AG09309 (cell line): ENCODE results near the gene NAALADL2.
"Not testable (repeated sequence)": the region's sequence is repeated elsewhere in the genome, so short reads cannot be mapped to it uniquely, and the experiment has no call there.

ENCODE experiments used
- DNase-seq: peaks from one replicate; pipeline ENCODE4 v3.0.0-alpha.2; 2010; ENCODE audit warnings: low read depth
- H3K4me3 ChIP-seq: 2 replicates; pipeline ENCODE4 v1.5.1; 2011; ENCODE audit warnings: mild to moderate bottlenecking, low read depth, low read length, moderate library complexity; ENCODE audit not compliant: control insufficient read depth
- TF ChIP-seq, protein P1 (sequence below): IDR thresholded peaks from 2 replicates; pipeline ENCODE4 v1.5.1; 2011; ENCODE audit warnings: mild to moderate bottlenecking, low read depth, low read length, inconsistent platforms; ENCODE audit not compliant: insufficient read depth, control insufficient read depth; ENCODE audit errors: missing control alignments

The NAALADL2 gene

DNA sequence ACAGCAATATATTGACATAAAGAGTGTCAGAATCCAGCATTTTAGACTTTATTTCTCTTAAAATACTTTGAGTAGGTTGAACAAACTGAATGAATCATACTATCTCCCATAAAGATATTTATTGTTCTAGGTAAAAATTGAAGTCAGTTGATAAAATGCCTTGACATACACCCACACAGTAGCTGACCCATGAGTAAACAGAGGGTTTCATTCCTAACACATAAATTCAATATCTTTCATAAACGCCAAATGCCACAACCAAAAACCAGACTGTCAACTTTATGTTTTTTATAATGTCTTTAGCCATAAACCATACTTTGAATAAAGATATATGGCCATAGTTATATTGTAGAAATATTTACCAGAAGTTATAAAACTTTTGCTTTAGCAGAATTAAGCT is 742.4 kb downstream of the NAALADL2 start:
- H3K4me3 ChIP-seq = no peak overlapping the region
- no peak for DNase-seq
- TF ChIP-seq, protein P1, sequence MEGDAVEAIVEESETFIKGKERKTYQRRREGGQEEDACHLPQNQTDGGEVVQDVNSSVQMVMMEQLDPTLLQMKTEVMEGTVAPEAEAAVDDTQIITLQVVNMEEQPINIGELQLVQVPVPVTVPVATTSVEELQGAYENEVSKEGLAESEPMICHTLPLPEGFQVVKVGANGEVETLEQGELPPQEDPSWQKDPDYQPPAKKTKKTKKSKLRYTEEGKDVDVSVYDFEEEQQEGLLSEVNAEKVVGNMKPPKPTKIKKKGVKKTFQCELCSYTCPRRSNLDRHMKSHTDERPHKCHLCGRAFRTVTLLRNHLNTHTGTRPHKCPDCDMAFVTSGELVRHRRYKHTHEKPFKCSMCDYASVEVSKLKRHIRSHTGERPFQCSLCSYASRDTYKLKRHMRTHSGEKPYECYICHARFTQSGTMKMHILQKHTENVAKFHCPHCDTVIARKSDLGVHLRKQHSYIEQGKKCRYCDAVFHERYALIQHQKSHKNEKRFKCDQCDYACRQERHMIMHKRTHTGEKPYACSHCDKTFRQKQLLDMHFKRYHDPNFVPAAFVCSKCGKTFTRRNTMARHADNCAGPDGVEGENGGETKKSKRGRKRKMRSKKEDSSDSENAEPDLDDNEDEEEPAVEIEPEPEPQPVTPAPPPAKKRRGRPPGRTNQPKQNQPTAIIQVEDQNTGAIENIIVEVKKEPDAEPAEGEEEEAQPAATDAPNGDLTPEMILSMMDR = no peak

DNA sequence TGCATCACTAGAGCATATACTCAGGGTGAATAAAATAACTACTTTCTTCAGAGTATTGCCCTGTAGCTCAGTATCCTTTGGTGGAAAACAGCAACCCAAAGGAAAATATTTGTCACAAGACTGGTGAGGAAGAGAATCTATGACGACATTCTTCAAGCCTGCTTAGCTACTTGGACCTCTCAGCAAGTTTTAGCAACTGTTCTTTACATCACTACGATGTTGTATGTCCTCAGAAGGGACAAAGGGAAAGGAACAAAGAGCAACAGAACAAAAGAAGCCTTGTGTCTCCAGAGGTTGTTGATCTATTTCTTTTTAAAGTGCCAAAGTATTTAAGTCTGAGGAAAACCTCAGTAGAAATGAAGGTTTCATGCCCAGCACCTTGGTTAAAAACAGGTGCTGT is 746.7 kb downstream of the NAALADL2 start:
- DNase-seq = no peak
- TF ChIP-seq, protein P1 = no peak
- H3K4me3 ChIP-seq = no peak overlapping the region

DNA sequence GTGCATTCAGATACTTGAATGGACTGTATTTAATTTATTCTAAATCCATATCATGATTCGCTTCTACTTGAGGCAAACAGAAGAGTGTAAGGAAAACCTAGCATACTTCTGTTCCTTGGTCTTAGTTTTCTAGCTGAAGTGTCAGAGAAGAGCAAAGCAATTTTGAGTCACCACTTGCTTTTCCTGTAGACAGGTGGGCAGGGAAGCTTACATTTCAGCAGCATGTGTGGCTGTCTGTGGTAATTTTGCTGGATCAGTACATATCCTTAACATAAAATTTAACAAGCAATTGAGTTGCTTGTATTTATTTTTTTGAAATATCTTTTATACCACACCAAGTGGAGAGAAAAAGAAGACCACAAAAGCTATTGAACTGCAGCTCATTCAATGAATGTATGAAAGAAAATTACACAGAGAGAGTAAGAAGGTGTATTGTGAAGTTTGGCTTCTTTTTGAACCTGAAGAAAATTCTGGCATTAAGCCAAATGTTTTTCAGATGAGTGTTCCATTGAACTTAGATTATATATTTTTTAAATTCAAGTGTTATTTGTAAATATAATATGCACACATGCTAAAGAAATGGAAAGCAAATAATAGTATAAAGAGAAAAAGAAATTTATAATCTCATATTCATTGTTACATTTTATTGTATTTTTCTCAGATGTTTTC is 747.6 kb downstream of the NAALADL2 start:
- no peak for DNase-seq
- TF ChIP-seq, protein P1 = no peak
- no peak overlapping the region for H3K4me3 ChIP-seq

DNA sequence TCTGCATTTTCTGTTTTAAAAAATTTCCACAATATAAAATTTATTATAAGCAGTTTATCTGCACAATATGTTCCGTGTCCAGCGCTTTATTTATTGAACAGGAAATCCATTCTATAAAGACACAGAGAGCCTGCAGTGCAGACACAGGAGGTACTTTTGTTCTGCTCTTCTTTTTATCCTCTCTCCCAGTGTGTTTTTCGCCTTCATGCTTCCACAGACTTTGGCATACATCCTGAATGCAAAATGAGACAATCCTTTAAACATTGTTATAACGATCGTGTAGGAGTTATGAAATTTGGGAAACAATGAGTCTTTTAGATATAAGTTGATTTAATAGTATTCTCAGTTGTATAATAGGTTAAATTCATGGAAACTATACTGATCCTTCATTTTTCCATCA is 749.2 kb downstream of the NAALADL2 start:
- H3K4me3 ChIP-seq = no peak overlapping the region
- DNase-seq = no peak
- TF ChIP-seq, protein P1 = no peak

DNA sequence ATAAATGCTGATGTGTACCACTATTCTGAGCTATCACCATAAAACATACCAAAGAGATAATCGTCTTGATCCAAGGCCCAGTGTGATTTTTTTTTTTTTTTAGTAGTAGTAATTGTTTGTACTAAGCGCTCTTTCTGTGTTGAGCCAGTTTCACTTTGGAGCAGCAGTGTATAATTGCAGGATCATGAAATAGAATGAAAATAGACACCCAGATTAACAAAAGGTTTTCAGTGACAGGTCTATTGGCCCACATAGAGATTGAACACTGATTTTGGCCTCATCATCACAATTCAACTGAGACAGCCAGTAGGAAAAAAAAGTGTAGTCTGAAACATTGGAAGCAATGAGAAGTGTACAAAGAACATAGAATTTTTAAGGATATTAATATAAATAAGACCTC is 749.8 kb downstream of the NAALADL2 start:
- TF ChIP-seq, protein P1 = no peak
- no peak for DNase-seq
- no peak overlapping the region for H3K4me3 ChIP-seq

DNA sequence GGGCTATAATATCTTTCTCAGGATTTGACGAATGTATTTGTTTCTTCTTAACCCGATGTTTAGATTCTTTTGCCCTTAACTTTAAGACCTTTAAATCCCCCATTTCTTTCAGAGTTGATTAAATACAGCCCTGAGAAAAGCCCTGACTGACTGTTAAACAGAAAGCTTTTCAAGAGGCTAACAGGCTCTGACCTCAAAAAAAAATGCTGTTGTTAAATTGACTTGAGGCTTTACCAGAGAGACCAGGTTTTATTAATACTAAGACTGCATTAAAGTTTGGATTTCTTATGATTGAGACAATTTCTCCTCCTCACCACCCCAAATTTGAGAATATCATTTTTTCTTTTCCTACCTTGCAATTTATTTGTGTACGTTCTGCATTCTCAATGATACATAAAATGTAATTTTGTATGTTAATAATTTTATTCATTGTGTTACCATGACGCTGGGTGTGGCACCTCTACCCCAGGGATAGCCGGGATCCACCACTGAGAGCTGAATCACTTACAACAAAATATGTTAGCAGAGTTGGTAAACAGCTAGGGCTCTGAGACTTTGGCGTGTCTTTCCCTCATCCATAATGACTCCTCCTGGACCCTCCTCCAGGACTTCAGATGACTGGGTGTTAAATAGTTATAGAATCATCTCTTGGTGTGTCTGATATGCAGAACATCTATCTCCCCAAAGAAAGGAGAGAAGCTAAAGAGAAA is 753.5 kb downstream of the NAALADL2 start:
- DNase-seq = no peak
- no peak overlapping the region for H3K4me3 ChIP-seq
- TF ChIP-seq, protein P1 = no peak

DNA sequence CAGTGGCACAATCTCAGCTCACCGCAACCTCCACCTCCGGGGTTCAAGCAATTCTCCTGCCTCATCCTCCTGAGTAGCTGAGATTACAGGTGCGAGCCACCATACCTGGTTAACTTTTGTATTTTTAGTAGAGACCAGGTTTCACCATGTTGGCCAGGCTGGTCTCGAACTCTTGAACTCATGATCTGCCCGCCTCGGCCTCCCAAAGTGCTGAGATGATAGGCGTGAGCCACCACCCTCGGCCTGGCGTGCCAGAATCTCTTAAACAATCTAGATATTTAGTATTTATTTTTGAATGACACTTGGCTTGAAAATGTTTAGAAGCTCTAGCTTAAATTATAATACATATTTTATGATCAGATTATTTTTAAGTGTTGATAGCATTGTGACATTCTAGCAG is 755.0 kb downstream of the NAALADL2 start:
- not testable (repeated sequence) for H3K4me3 ChIP-seq, DNase-seq
